GM10266 (cell line): Measurements from ENCODE around the gene GPR87.

ENCODE experiments used
- DNase-seq: peaks from one replicate; pipeline ENCODE4 v3.0.0; 2012; ENCODE audit errors: extremely low spot score
- TF ChIP-seq, protein P1 (sequence below): IDR thresholded peaks from 2 replicates; pipeline ENCODE4 v1.5.1; 2012; ENCODE audit warnings: mild to moderate bottlenecking, low read depth; ENCODE audit not compliant: control insufficient read depth, insufficient read depth; ENCODE audit errors: missing control alignments

Gene GPR87

DNA sequence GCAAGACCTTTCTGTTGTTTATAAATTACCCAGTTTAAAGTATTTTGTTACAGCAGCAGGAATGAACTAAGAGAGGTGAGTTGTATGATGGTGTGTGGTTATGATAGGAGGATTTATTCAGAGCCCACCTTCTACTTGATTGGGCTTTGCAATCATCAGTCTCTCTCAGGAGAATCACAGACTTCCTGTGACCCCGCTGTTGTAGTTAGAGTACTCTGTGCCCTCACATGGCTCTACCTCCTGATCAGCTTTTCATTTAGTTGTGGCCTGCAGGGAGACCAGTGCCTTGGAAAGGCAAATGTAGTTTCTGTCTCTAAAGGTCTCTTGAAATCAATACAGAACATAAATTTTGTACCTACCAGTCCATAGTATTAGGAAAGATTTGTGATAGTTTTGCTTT is 30.7 kb downstream of the GPR87 start:
- TF ChIP-seq, protein P1, sequence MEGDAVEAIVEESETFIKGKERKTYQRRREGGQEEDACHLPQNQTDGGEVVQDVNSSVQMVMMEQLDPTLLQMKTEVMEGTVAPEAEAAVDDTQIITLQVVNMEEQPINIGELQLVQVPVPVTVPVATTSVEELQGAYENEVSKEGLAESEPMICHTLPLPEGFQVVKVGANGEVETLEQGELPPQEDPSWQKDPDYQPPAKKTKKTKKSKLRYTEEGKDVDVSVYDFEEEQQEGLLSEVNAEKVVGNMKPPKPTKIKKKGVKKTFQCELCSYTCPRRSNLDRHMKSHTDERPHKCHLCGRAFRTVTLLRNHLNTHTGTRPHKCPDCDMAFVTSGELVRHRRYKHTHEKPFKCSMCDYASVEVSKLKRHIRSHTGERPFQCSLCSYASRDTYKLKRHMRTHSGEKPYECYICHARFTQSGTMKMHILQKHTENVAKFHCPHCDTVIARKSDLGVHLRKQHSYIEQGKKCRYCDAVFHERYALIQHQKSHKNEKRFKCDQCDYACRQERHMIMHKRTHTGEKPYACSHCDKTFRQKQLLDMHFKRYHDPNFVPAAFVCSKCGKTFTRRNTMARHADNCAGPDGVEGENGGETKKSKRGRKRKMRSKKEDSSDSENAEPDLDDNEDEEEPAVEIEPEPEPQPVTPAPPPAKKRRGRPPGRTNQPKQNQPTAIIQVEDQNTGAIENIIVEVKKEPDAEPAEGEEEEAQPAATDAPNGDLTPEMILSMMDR: no peak

DNA sequence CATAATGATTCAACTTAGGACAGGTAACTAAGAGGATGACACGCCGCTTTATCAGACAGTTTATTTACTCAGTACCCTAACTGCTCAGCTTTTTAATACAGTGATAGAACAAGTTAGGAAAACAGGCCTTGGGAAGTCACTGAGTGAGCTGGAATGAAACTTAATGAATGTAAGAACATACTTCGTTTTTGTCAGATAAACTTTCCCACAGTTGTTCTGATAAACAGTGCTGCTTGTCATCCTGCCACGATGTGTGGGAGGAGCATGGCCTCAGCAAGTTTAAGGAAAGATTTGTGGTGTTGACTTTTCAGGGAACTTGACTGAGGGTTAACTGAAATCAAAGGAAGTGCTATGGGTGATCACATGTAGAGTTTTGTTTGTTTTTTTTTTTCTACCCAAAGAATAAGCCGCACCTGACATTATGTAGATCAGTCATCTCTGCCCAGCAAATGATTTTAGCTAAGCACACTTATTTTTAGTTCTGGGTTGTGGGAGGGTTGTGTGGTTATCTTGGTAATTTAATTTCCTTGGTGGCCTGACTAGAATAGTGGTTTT is 32.6 kb downstream of the GPR87 start:
- no peak for DNase-seq
- TF ChIP-seq, protein P1: no peak

More for the DNA sequence above, 30.7 kb downstream of the GPR87 start:
- DNase-seq: no peak

DNA sequence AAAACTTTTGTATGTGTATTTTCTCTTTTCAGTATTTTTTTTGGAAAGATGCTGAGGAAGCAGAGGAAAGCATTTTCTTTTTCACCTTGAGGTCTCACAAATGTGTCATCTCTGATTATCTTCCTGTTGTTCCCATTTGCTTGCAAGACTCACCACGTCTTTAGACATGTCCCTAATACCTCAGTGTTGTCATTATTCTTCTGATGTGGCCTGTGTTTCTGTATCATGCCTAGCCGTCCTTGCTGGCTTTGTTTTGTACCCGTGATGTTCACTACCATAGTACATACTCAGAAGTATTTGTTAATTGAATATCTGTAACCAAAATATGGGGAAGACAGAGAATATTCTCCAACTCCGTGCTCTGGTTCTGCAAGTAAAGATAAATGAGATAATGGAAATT is 33.2 kb downstream of the GPR87 start:
- no peak for DNase-seq
- TF ChIP-seq, protein P1: no peak

DNA sequence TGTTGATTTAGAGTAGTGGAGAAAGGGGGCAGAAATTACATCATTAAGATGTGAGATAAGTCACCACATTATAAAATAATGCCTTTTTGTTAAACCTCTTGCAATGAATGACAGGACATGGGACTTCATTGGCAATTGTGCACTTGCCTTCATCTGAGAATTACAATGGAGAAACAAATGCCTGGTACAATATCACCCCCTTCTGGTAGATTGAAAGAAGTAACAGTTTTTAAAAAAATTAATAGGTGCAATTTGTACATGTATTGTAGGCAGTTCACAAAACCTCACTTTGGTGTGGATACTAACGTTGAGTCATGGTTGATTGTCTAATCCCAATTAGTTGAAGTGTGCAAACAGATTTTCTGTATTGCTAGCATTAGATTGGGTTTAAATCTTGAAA is 33.7 kb downstream of the GPR87 start:
- TF ChIP-seq, protein P1: peak; percentile 48
- peak; percentile 36 for DNase-seq

DNA sequence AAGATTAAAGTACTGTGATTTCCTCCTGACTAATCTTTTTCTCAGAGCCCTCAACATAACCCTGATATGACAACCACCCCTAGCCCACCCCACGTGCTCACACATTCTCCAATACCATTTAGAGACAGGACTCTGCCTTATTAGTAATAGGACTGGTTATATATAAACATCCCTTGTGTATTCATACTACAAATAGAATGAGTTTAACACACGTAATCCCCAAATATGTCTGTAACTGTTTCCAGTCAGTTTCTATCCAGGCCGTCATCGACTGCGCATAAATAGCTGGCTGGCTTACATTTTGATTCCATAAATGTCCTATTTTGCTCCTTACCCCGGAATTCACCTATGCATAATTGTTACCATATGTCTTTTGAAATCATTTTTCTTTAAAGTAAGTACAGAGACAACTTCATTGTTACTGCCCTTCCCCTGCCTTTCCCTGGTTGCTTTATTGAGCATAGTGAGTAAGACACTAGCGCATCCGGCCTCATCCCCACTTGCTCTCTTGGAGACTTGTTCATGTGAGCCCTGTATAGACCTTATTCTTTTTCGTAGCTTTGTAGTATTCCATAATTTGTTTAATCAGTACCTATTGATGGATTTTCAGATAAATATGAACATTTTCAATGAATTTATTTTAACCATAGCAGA is 34.8 kb downstream of the GPR87 start:
- TF ChIP-seq, protein P1: no peak
- no peak for DNase-seq

DNA sequence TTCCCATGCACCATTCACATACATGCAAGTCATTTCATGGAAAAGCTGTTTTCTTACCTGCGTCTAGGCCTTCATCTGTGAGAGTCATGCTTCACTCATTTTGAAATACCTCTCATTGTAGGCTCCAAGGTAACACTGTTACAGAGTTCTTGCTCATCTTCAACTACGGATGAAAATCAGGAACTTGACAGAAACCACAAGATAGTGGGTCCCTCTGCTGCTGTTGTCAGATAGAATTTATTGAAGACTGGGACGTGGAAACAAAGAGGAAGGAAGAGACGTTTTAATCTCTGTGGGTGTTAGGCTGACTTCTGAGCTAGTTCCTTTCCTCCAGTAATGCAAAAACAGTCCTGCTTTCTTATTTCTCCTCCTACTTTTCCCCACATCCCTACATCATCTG is 38.4 kb downstream of the GPR87 start, which contains the start of gene P2RY14:
P2RY14 (minus strand) TSS at position 313 of the 400 bp plus-strand sequence. CDS start 64,226 bp downstream, outside the sequence.
- no peak for DNase-seq
- TF ChIP-seq, protein P1: no peak

DNA sequence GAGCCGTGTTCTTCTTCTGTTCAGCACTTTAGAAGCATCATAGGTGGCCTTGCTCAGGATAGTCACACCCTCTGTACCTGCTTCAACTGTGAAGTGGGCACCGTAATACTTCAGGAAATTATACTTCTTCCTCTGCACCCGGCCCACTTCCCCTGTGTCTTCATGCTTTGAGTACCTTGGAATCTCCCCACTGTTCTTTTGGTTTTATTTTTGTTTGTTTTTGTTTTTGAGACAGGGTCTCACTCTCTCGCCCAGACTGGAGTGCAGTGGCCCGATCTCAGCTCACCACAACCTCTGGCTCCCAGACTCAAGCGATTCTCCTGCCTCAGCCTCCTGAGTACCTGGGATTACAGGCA is 40.0 kb downstream of the GPR87 start:
- TF ChIP-seq, protein P1: no peak
- DNase-seq: no peak
